LNCaP clone FGC (cell line): ENCODE results near the gene EXOC4.

ENCODE experiments used
- DNase-seq: peaks from one replicate; pipeline ENCODE4 v3.0.0-alpha.2; 2011; ENCODE audit warnings: low read depth
- H3K4me3 ChIP-seq: 2 replicates; pipeline ENCODE4 v1.5.1; 2011; ENCODE audit warnings: mild to moderate bottlenecking, low read depth, low read length, control low read depth
- CTCF ChIP-seq: IDR thresholded peaks from 2 replicates; pipeline ENCODE4 v1.5.1; 2012; ENCODE audit warnings: mild to moderate bottlenecking; ENCODE audit not compliant: control insufficient read depth, insufficient read depth; ENCODE audit errors: extremely low read depth

The EXOC4 gene

GRCh38 chr7:133869556-133869955, 616.7 kb downstream of the EXOC4 start:
- no peak overlapping the region for H3K4me3 ChIP-seq
- no peak for DNase-seq
- TF ChIP-seq CTCF: no peak

GRCh38 chr7:133871757-133872156, 618.9 kb downstream of the EXOC4 start:
- DNase-seq: peak; percentile 15
- H3K4me3 ChIP-seq: no peak overlapping the region
- no peak for TF ChIP-seq CTCF

DNA sequence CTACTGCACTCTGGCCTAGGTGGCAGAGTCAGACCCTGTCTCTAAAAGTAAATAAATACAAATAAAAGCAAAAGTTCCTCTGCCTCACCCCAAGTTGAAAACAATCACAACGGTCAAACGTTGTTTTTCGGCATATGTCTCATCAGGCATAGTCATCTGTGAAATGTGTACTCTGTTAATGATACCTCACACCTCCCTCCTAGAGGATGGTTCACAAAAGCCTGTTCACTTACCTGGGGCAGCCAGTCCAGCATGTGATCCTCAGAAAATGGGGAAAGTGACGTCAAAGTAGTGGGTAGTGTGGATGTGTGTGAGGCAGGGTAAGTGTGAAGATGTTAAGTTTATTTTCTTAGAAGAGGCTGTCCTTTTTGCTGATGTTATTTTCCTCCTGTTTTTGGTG, 620.3 kb downstream of the EXOC4 start:
- DNase-seq: no peak
- TF ChIP-seq CTCF: no peak
- H3K4me3 ChIP-seq: no peak overlapping the region

DNA sequence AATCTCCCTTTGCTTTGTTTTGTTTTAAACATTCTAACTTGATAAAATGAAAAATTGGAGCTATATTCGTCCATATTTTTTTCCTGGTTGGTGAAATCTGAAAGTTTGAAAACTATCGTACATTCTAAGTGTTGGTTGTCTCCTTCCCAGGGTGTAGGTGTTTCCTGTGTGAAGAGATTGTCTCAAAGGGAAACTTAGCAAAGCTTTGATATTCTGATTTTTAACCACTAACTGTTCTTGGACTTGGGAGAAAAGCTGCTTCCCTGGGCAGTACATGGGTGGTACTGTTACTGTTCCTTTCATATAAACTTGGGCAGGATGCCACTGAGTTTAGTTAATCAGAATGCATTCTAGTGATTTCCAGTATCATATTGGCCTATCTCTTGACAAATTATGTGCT, 620.8 kb downstream of the EXOC4 start:
- no peak overlapping the region for H3K4me3 ChIP-seq
- no peak for DNase-seq
- no peak for TF ChIP-seq CTCF

GRCh38 chr7:133883591-133883990, 630.7 kb downstream of the EXOC4 start:
- no peak overlapping the region for H3K4me3 ChIP-seq
- no peak for DNase-seq
- TF ChIP-seq CTCF: no peak

- H3K4me3 ChIP-seq: no peak overlapping the region
- DNase-seq: no peak
- no peak for TF ChIP-seq CTCF
These were observed 632.3 kb downstream of the EXOC4 start for GRCh38 chr7:133885213-133885612.

DNA sequence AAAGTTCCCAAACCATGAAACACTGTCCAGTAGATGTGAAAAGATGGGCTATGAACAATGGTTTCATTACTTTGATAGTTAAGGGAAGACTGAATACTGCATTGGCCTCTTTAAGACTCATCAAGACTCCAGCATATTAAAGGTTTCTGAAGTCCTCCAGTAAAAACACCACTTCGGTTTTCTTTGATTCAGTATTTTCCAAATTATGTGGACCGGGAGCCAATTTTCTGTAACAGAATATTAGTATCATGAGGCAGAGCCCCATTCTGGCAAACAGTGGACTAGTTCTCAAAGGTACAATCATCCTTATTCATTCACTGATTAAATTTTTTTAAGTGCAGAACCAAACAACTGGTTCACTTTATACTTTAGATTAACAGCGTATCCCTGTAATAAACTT, 633.2 kb downstream of the EXOC4 start:
- no peak for TF ChIP-seq CTCF
- DNase-seq: no peak
- no peak overlapping the region for H3K4me3 ChIP-seq
